Liver (tissue), 9 donors: ENCODE data around the gene ZNF473. TPM values are rescaled to one million over a fixed set of nuclear protein-coding genes. Genes with fewer than 3 reads are reported as not detected.

Experiments
- DNase-seq: peaks from one replicate; pipeline ENCODE4 v3.0.0-alpha.2; 2017; ENCODE audit warnings: low spot score
- H3K27ac ChIP-seq, 2 donors: one replicate each; pipeline ENCODE4 v1.7.0; 2013; ENCODE audit warnings: inconsistent platforms in 2 of 2, low read length in 2 of 2, control low read depth in 1 of 2, low read depth in 1 of 2, mild to moderate bottlenecking in 1 of 2
- H3K27me3 ChIP-seq, 4 donors: one replicate each; pipeline versions ENCODE4 v1.6.1 to v1.7.0; 2013; ENCODE audit warnings: low read length in 3 of 4, inconsistent platforms in 1 of 4, mild to moderate bottlenecking in 1 of 4, moderate library complexity in 1 of 4; ENCODE audit not compliant: control insufficient read depth in 4 of 4, insufficient read depth in 4 of 4
- H3K36me3 ChIP-seq, 4 donors: one replicate each; pipeline versions ENCODE4 v1.6.1 to v1.7.0; 2013; ENCODE audit warnings: low read length in 3 of 4, mild to moderate bottlenecking in 3 of 4, low read depth in 1 of 4, moderate library complexity in 1 of 4; ENCODE audit not compliant: control insufficient read depth in 4 of 4, insufficient read depth in 3 of 4
- H3K4me1 ChIP-seq, 4 donors: one replicate each; pipeline versions ENCODE4 v1.6.1 to v1.7.0; 2013; ENCODE audit warnings: low read length in 3 of 4, mild to moderate bottlenecking in 3 of 4, moderate library complexity in 1 of 4; ENCODE audit not compliant: control insufficient read depth in 4 of 4, insufficient read depth in 4 of 4
- H3K4me3 ChIP-seq, 3 donors: one replicate each; pipeline versions ENCODE4 v1.6.1 to v1.7.0; 2013; ENCODE audit warnings: low read length in 3 of 3, control low read depth in 1 of 3, low read depth in 1 of 3, mild to moderate bottlenecking in 1 of 3
- H3K9ac ChIP-seq, 2 donors: one replicate each; pipeline ENCODE4 v1.7.0; 2013; ENCODE audit warnings: low read length in 2 of 2, mild to moderate bottlenecking in 2 of 2, moderate library complexity in 2 of 2, control low read depth in 1 of 2, low read depth in 1 of 2
- H3K9me3 ChIP-seq, 4 donors: one replicate each; pipeline versions ENCODE4 v1.6.1 to v1.7.0; 2013; ENCODE audit warnings: low read length in 3 of 4; ENCODE audit not compliant: control insufficient read depth in 4 of 4
- ATF3 ChIP-seq: IDR thresholded peaks from 2 replicates; pipeline ENCODE4 v1.6.1; 2016; ENCODE audit warnings: antibody characterized with exemption
- EGR1 ChIP-seq, 2 donors: IDR thresholded peaks; 2 replicates each; pipeline ENCODE4 v1.6.1; 2016 to 2018; ENCODE audit warnings: antibody characterized with exemption in 2 of 2, low read depth in 2 of 2
- FOXA2 ChIP-seq: IDR thresholded peaks from 2 replicates; pipeline ENCODE4 v1.6.1; 2016; ENCODE audit warnings: antibody characterized with exemption
- GABPA ChIP-seq, 2 donors: IDR thresholded peaks in 1 of 2; conservative IDR thresholded peaks in 1 of 2; 2 replicates each; pipeline ENCODE4 v1.6.1; 2016; ENCODE audit warnings: antibody characterized with exemption in 2 of 2, mild to moderate bottlenecking in 1 of 2, moderate library complexity in 1 of 2
- HNF4A ChIP-seq, 2 donors: conservative IDR thresholded peaks; 2 replicates each; pipeline ENCODE4 v1.6.1; 2016; ENCODE audit warnings: antibody characterized with exemption in 2 of 2, mild to moderate bottlenecking in 2 of 2
- MAX ChIP-seq: IDR thresholded peaks from 2 replicates; pipeline ENCODE4 v1.6.1; 2016; ENCODE audit warnings: antibody characterized with exemption
- RAD21 ChIP-seq, 2 donors: IDR thresholded peaks; 2 replicates each; pipeline ENCODE4 v1.6.1; 2016; ENCODE audit warnings: antibody characterized with exemption in 2 of 2, mild to moderate bottlenecking in 2 of 2
- REST ChIP-seq: IDR thresholded peaks from 2 replicates; pipeline ENCODE4 v1.6.1; 2016; ENCODE audit warnings: antibody characterized with exemption, mild to moderate bottlenecking
- RXRA ChIP-seq, 2 donors: IDR thresholded peaks; 2 replicates each; pipeline ENCODE4 v1.6.1; 2017 to 2018; ENCODE audit warnings: antibody characterized with exemption in 2 of 2, mild to moderate bottlenecking in 1 of 2
- SP1 ChIP-seq: IDR thresholded peaks from 2 replicates; pipeline ENCODE4 v1.6.1; 2018; ENCODE audit warnings: antibody characterized with exemption, mild to moderate bottlenecking
- TAF1 ChIP-seq: conservative IDR thresholded peaks from 2 replicates; pipeline ENCODE4 v1.6.1; 2016; ENCODE audit warnings: antibody characterized with exemption, mild to moderate bottlenecking
- YY1 ChIP-seq: IDR thresholded peaks from 2 replicates; pipeline ENCODE4 v1.6.1; 2016; ENCODE audit warnings: antibody characterized with exemption, mild to moderate bottlenecking
- ZBTB33 ChIP-seq: IDR thresholded peaks from 2 replicates; pipeline ENCODE4 v1.6.1; 2016; ENCODE audit warnings: antibody characterized with exemption
- WGBS: extraction: QIAGEN DNeasy Blood & Tissue Kit; methylation state at CpG from one replicate; pipeline ENCODE4 v1.1.7; 2013; 5-methylcytosine and 5-hydroxymethylcytosine counted together
- polyA plus RNA-seq, 2 donors: library from polyadenylated mRNA; stranded (reverse) in 1 of 2; unstranded in 1 of 2; fragments of 200-250 nt in 1 of 2; fragments of >200 nt in 1 of 2; fragmentation: Nextera tagmentation in 1 of 2; extraction: Ambion mirVana in 1 of 2; gene quantifications; one replicate each; pipeline versions ENCODE4 v1.2.1 to v1.2.3, GENCODE V29; 2013 to 2015
- total RNA-seq, 2 donors: library from RNA; depleted of rRNA; stranded (reverse); fragments of >200 nt; gene quantifications; one replicate each; pipeline ENCODE4 v1.2.3, GENCODE V29; 2014
- donor health status: healthy.
- donor health status: healthy.
- donor health status: healthy.
- donor health status: healthy.
- donor health status: healthy.

The ZNF473 gene
- total and polyA plus RNA-seq, 4 donors = 0.92 to 4.0 (median 2.8) TPM

- DNase-seq = no peak
- H3K27me3 ChIP-seq = no peaks in the 10 kb centered on the region
- peaks cover 0 to 6% (median 3%) of the 10 kb centered on the region in 4 donors for H3K4me1 ChIP-seq
- H3K36me3 ChIP-seq = peaks cover 51 to 81% (median 77%) of the 10 kb centered on the region in 4 donors
- H3K4me3 ChIP-seq = peak overlapping the region in 2 of 3 donors; percentile 27 to 35
- TF ChIP-seq REST = no peak
- no peak overlapping the region for H3K27ac ChIP-seq
- no peak overlapping the region for H3K9ac ChIP-seq
- 95% methylated on average over 6 of the region's 6 CpGs for WGBS
- peaks cover 25 to 44% (median 32%) of the 10 kb centered on the region in 4 donors for H3K9me3 ChIP-seq
Observed at GRCh38 chr19:50040967-50041366, 15.2 kb downstream of the ZNF473 start.

- Histone ChIP-seq H3K27ac (no peak overlapping the region), H3K4me1 (peaks cover 0 to 6% (median 3%) of the 10 kb centered on the region in 4 donors), H3K27me3 (no peaks in the 10 kb centered on the region), H3K9ac (no peak overlapping the region), H3K9me3 (peaks cover 33 to 59% (median 44%) of the 10 kb centered on the region in 4 donors), H3K36me3 (peaks cover 50 to 84% (median 81%) of the 10 kb centered on the region in 4 donors), H3K4me3 (peak overlapping the region in 2 of 3 donors; percentile 3 to 23)
- WGBS = 97% methylated on average over 6 of the region's 6 CpGs
- DNase-seq = no peak
- TF ChIP-seq GABPA (IDR thresholded peaks at IDR 0.05 in 1 of 2, conservative IDR thresholded peaks at IDR 0.05 in 1 of 2) (no peak), RXRA (IDR thresholded peaks at IDR 0.05) (no peak), HNF4A (conservative IDR thresholded peaks at IDR 0.05) (no peak), TAF1 (no peak), FOXA2 (no peak), EGR1 (IDR thresholded peaks at IDR 0.05; ENCODE audit: low read depth in 2 of 2) (no peak), SP1 (no peak), MAX (no peak), RAD21 (IDR thresholded peaks at IDR 0.05) (no peak), ZBTB33 (no peak), ATF3 (no peak), YY1 (no peak), REST (no peak)
Observed at GRCh38 chr19:50042363-50043024, 16.7 kb downstream of the ZNF473 start.
